SJCRH30 (cell line): Measurements from ENCODE around the gene CPNE8. TPM values are rescaled to one million over a fixed set of nuclear protein-coding genes. Genes with fewer than 3 reads are reported as not detected.

Source experiments
- DNase-seq, 2 experiments: peaks; one replicate each; pipeline ENCODE4 v3.0.0-alpha.2; 2015 to 2020
- H3K27ac ChIP-seq: fragments of 250-450 bp; sonication (Bioruptor Pico); 2 replicates; pipeline ENCODE4 v1.5.1; 2020; ENCODE audit warnings: mild to moderate bottlenecking, moderate library complexity
- H3K27me3 ChIP-seq: fragments of 250-450 bp; sonication (Bioruptor Pico); 2 replicates; pipeline ENCODE4 v1.5.1; 2020; ENCODE audit warnings: mild to moderate bottlenecking, moderate library complexity
- H3K36me3 ChIP-seq: fragments of 250-450 bp; sonication (Bioruptor Pico); 2 replicates; pipeline ENCODE4 v1.5.1; 2020; ENCODE audit warnings: mild to moderate bottlenecking, moderate library complexity
- H3K4me1 ChIP-seq: fragments of 250-450 bp; sonication (Bioruptor Pico); 2 replicates; pipeline ENCODE4 v1.5.1; 2020; ENCODE audit warnings: mild to moderate bottlenecking, moderate library complexity
- H3K4me3 ChIP-seq: fragments of 250-450 bp; sonication (Bioruptor Pico); 2 replicates; pipeline ENCODE4 v1.5.1; 2020; ENCODE audit warnings: mild to moderate bottlenecking, moderate library complexity
- H3K9me3 ChIP-seq: fragments of 250-450 bp; sonication (Bioruptor Pico); replicated peaks from 2 replicates; pipeline ENCODE4 v1.5.1; 2020; ENCODE audit warnings: mild to moderate bottlenecking, moderate library complexity
- total RNA-seq: library from RNA; depleted of rRNA; stranded (reverse); fragments of >200 nt; shearing (Covaris generic); gene quantifications from 2 replicates; pipeline ENCODE4 v1.2.3, GENCODE V29; 2014

CPNE8 gene
- total RNA-seq, 1 experiment from 2014 or later: not detected

DNA sequence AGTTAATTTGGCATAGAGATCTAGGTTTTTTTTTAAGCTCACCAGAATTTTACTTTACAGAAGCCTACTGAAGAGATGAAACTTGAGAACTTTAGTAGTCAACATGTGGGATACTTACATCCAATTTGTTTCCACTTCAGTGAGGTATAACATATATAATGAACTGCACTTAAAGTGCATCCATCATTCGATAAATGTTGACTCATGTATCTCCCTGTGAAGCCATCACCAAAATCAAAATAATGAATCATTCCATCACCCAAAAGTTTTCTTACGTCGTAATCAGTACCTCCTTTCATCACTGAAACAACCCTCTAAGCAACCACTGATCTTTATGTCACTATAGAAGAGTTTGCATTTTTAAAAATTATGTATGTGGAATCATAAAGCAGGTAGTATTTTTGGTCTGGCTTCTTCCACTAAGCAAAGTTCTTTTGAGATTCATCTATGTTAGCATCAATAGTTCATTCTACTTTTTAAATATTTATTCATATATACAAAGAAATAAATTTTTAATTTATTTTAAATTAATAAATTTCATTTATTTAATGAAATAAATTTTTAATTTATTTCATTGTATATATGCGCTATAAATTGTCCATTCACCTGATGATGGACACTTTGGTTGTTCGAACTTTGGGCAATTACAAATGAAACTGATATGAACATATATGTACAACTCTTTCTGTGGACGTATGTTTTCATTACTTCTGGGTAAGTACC, 2.0 kb upstream of the CPNE8 start:
- Histone ChIP-seq H3K4me1 (0 out of 2 replicates have a peak, but pooled peaks cover 5% of the 10 kb centered on the region), H3K27ac (no peak overlapping the region), H3K9me3 (no peaks in the 10 kb centered on the region), H3K4me3 (no peak overlapping the region; the same call in 1 of the 2 replicates), H3K36me3 (no peaks in the 10 kb centered on the region), H3K27me3 (no peaks in the 10 kb centered on the region)
- no peak for DNase-seq

DNA sequence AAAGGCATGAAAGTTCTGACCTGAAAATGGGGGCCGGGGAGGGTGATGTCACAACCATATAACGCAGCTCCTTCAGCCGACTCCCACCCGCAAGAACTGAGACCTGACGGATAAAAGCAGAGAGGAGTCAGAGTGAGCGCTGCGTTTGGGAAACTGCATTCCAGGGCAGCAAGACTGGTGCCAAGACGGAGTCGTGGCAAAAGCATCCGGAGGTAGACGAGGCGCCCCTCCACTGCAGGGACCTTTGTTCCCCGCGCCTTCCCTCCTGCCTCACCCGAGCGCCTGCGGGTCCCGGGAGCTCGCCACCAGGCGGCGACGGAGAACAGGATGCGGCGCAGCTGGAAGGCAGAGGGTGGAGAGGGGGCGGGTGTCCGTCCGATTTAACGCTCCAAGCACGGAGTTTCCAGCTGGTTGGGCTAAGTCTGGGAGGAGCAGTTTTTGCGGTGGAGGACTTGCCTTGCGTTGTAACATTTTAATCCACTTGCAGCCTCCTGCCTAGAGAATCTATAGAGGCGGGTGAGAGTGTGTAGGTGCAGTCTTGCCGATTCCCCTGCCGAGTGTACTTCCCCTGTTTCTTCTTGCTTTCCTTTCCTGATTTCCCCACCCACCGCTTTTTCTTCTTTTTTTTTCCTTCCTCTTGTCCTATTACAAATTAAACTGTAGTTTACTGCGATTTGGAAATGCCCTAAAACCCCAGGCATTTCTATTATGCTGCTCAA, 1.2 kb upstream of the CPNE8 start:
- Histone ChIP-seq H3K36me3 (no peaks in the 10 kb centered on the region), H3K27me3 (no peaks in the 10 kb centered on the region), H3K4me3 (peak overlapping the region; percentile 35), H3K4me1 (0 out of 2 replicates have a peak, but pooled peaks cover 5% of the 10 kb centered on the region), H3K27ac (no peak overlapping the region), H3K9me3 (no peaks in the 10 kb centered on the region)
- DNase-seq: peak; percentile 75 to 82

DNA sequence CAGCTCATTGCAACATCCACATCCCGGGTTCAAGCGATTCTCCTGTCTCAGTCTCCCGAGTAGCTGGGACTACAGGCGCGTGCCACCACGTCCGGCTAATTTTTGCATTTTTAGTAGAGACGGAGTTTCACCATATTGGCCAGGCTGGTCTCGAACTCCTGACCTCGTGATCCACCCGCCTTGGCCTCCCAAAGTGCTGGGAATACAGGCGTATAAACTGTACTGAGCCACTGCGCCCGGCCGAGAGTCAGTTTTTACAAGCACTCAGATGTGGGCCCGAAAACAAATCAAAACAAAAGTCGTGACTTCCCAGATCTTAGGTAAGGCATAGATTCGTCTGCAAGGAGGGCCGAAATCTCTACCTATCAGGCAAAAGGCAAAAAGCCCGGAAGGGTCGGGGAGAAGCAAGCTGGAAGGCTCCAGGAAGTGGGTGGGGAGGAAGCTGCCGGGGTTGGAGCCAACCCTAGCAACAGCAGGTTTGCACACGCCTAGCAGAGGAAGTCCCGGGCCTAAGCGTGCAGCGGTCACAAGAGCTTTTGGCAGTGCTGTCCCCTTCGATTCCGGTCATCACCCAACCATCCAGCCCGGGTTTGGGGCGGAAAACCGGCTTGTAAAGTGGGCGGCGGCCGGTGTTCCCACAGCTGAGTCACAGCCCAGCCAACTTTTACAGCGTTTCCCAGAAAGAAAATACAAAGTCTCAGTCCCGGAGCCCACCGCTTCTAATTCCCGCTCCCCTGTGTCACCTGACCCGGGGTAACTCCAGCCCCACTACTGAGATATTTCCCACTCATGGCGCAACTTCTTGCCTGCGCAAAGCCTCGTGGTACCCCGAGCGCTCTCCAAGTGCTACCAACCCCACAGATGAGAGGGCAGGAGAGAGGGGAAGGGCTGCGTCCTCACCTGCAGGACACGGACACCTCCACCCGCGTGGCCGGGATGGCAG, 583 bp downstream of the CPNE8 start:
- H3K27me3 ChIP-seq: no peaks in the 10 kb centered on the region
- H3K4me3 ChIP-seq: no peak overlapping the region
- H3K4me1 ChIP-seq: 0 out of 2 replicates have a peak, but pooled peaks cover 5% of the 10 kb centered on the region
- H3K27ac ChIP-seq: no peak overlapping the region
- no peaks in the 10 kb centered on the region for H3K36me3 ChIP-seq
- no peaks in the 10 kb centered on the region for H3K9me3 ChIP-seq
- DNase-seq: peak in 1 of 2 experiments; percentile 9

DNA sequence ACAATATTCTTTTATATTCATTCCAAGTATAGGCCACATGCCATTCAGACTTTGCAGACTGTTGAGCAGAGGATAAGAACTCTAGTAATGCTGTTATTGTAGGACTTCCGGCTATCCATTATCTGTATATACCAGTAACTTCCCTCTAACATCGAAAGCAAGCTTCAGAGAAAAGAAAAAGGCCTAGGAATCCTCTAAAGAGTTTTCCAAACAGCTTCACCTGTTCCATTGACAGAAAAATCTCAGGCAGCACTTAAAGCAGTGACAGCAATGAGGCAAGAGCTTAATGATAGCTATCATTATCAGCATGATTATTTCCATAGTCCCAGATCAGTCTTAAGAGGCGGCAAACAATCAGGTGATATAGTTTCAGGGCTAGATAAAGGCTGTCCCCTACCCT, 1.8 kb downstream of the CPNE8 start:
- no peak for DNase-seq
- Histone ChIP-seq H3K4me3 (no peak overlapping the region), H3K36me3 (no peaks in the 10 kb centered on the region), H3K27ac (no peak overlapping the region), H3K27me3 (no peaks in the 10 kb centered on the region), H3K9me3 (no peaks in the 10 kb centered on the region; the same call in 1 of the 2 replicates), H3K4me1 (0 out of 2 replicates have a peak, but pooled peaks cover 5% of the 10 kb centered on the region)

DNA sequence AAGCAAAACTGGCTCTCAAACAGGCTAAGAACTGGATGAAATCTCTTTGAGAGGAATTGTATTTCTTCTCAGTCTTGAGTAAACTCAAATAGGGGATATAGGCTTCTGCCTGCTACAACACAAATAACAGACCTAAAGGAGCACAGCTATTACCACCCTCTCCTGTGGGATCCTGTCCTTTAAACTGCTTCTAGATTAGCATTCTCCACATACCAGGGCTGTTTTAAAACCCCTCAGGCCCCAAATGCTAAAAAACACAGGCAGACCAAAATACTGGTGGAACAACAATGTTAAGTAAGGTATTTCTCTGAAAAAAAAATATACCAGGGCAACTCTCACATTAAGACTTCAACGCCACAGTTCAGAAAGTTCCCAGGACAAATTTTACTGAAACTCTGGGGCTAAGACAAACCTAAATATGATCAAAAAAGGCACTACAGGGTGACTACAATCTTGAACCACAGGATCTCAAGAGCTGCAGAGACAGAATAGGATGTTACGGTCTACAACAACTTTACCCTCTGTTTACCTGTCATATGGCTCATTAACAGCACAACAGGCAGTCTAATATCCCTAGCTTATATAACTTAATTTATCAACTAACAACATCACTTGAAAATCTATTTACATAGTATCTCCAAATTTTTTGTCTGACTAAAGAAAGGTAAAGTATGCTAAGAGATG, 7.2 kb downstream of the CPNE8 start:
- Histone ChIP-seq H3K9me3 (no peaks in the 10 kb centered on the region; the same call in 1 of the 2 replicates), H3K4me3 (no peak overlapping the region), H3K27ac (no peak overlapping the region), H3K36me3 (no peaks in the 10 kb centered on the region), H3K27me3 (0 out of 2 replicates have a peak, but pooled peaks cover 3% of the 10 kb centered on the region), H3K4me1 (no peaks in the 10 kb centered on the region)
- no peak for DNase-seq

DNA sequence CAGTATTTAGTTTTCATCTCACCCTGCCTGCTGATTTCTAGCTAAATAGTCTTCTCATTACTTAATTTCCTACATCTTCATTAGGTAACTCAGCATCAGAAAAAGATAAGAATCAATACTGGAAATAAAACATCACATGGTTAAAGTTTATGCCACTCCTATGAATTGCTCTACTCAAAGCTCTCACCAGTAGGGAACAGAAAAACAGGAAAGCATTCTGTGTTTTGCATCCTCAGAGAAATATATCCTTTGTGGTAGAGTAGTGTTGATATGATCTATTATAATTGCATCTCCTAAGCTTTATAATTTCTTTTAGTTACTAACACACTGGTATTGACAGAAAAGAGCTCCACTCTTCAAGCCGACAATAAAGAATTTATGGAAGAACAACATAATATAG, 9.9 kb downstream of the CPNE8 start:
- Histone ChIP-seq H3K4me1 (no peaks in the 10 kb centered on the region), H3K9me3 (no peaks in the 10 kb centered on the region; the same call in 1 of the 2 replicates), H3K36me3 (no peaks in the 10 kb centered on the region), H3K27ac (no peak overlapping the region), H3K4me3 (no peak overlapping the region), H3K27me3 (0 out of 2 replicates have a peak, but pooled peaks cover 3% of the 10 kb centered on the region)
- DNase-seq: no peak

DNA sequence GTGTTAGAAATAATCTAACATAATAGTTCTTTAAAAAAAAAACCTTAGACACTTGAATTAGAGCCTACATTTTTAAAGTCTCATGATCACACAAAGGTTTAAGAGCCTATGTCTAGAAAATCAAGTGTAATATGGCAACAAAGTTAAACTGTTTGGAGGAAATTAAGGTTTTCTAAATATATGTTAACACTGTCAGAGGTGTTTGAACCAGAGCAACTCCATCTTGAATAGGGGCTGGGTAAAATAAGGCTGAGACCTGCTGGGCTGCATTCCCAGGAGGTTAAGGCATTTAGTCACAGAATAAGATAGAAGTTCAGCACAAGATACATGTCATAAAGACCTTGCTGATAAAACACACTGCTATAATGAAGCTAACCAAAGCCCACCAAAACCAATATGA, 12.4 kb downstream of the CPNE8 start:
- Histone ChIP-seq H3K27ac (no peak overlapping the region), H3K27me3 (0 out of 2 replicates have a peak, but pooled peaks cover 3% of the 10 kb centered on the region), H3K9me3 (no peaks in the 10 kb centered on the region), H3K4me1 (no peaks in the 10 kb centered on the region), H3K4me3 (no peak overlapping the region), H3K36me3 (no peaks in the 10 kb centered on the region)
- DNase-seq: no peak

DNA sequence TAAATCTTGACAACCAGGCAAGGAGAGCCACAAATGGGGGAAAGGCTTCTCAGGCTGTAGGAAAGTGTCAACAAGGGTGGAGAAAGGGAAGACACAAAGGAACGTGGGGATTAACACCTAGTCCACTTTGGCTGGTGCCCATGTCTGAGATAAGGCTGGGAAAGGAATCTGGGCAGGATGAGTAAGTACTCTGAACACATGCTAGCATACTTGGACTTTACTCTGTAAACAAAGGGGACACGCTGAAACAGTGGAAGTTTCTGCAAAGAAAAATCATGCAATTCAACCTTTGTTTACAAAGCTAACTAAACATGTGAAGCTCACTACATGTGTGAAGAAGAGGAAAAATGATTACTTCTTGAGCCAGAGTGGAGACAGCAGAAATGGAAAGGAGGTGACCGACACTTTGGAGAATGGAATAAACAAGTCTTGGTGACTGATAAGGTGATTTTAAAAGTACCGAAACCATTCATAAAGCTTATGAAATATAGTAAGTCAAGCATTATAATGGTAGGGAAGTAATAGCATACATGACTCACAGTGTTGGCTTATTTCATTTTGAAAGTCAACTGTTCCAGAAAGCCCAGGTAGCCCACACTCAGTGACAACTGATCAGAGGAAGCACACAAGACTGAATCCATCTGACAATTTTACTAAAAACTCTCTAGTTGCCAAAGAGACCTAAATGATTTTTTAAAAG, 13.2 kb downstream of the CPNE8 start:
- Histone ChIP-seq H3K4me1 (no peaks in the 10 kb centered on the region), H3K9me3 (no peaks in the 10 kb centered on the region), H3K27me3 (0 out of 2 replicates have a peak, but pooled peaks cover 3% of the 10 kb centered on the region), H3K36me3 (no peaks in the 10 kb centered on the region), H3K4me3 (no peak overlapping the region), H3K27ac (no peak overlapping the region)
- DNase-seq: no peak

DNA sequence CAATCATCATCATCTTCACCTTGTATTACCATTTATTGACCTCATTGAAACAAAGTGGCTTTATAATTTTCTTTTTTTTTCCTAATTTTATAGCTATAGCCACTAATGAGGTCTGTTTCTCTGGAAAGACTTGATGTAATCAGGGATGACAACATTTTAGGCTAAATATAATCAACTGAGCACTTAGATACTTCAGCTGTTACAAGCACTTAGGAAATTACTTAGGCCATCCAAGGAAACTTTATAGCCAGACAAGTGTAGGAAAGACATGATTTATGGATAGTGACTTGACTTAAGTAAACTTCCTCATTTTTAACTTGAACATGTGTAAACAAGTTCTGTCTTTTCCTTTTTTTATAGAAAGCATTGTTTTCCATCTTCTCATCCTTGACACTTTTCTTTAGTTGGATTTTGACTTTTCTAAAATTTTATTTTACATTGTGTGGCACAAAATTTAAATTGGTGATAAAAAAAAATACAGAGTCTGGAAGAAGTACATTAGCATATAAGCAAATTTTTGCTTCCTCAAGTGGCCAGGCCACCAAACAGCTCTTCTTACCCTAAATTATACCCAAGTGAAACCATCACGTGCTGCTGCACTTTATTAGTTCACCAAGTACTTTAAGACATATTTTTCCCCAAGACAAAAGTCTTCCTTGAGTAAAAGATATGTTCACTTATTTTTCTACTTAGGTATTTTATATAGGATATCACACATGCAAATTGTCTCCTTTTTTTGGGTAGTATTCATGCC, 15.1 kb downstream of the CPNE8 start:
- Histone ChIP-seq H3K27me3 (0 out of 2 replicates have a peak, but pooled peaks cover 3% of the 10 kb centered on the region), H3K4me3 (no peak overlapping the region), H3K36me3 (no peaks in the 10 kb centered on the region), H3K27ac (no peak overlapping the region), H3K4me1 (no peaks in the 10 kb centered on the region), H3K9me3 (no peaks in the 10 kb centered on the region)
- no peak for DNase-seq

DNA sequence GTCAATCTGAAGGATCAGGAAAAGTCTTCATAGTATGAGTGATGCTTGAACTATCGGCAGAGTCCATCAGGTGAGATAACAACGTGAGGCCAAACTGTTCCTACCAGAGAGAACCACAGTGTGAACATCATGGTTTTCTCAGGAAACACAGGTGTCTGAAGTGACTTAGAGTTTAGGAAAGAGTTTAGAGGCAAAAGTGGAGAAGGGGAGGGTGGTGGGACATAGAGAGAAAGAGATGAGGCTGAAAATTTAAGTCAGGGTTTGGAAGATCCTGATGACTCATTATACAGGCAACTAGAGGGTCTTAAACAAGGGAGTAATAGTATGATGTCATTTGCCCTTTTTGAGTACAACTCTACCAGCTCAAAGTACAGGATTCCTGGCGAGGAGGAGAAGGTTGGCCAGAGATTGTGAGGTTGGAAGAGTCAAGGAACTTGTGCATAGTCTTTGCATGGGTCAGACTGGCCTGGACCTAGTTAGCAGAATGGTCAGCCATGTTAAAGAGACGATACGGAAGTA, 16.0 kb downstream of the CPNE8 start:
- Histone ChIP-seq H3K4me1 (no peaks in the 10 kb centered on the region), H3K4me3 (no peak overlapping the region), H3K9me3 (no peaks in the 10 kb centered on the region), H3K27me3 (no peaks in the 10 kb centered on the region), H3K36me3 (no peaks in the 10 kb centered on the region), H3K27ac (no peak overlapping the region)
- DNase-seq: no peak

DNA sequence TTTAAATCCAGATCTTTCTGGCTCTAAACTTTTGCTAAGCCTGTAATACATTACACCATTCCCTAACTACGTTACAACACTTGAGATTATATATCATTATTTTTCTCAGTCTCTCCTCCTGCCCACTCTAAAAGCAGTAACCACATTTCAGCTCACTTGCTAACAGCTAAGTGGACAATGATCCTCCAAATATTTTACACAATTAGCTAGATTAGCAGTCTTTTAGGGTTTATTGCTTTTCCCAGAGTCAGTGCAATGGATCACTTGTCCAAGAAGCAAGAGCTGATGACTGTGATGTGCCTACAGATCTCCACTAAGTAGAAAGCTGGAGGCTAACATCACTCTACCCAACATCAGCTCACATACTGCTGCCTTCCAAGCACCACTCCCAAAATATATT, 17.6 kb downstream of the CPNE8 start:
- Histone ChIP-seq H3K27ac (no peak overlapping the region), H3K9me3 (no peaks in the 10 kb centered on the region), H3K4me3 (no peak overlapping the region), H3K4me1 (no peaks in the 10 kb centered on the region), H3K36me3 (no peaks in the 10 kb centered on the region), H3K27me3 (no peaks in the 10 kb centered on the region)
- no peak for DNase-seq

DNA sequence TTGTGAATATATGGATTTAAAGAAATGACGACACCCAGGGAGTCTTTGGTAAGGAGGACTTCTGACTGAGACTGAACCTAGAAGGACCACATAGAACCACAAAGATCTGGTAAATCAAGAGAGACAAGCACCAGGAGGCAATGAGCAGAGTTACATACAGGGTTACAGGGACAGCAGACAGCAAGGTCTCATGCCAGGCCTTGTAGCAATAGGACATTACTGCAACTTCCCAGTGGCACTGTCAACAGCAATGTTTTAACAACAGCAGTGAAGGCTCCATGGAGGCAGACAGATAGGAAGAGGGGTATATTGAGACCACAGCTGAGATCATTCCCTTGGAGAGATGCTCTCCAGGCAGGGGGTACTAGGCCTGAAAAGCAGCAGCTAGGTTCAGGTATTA, 18.5 kb downstream of the CPNE8 start:
- DNase-seq: no peak
- H3K4me1 ChIP-seq: no peaks in the 10 kb centered on the region
- no peak overlapping the region for H3K4me3 ChIP-seq
- H3K36me3 ChIP-seq: no peaks in the 10 kb centered on the region
- H3K27ac ChIP-seq: no peak overlapping the region
- no peaks in the 10 kb centered on the region for H3K9me3 ChIP-seq
- H3K27me3 ChIP-seq: 0 out of 2 replicates have a peak, but pooled peaks cover 2% of the 10 kb centered on the region

DNA sequence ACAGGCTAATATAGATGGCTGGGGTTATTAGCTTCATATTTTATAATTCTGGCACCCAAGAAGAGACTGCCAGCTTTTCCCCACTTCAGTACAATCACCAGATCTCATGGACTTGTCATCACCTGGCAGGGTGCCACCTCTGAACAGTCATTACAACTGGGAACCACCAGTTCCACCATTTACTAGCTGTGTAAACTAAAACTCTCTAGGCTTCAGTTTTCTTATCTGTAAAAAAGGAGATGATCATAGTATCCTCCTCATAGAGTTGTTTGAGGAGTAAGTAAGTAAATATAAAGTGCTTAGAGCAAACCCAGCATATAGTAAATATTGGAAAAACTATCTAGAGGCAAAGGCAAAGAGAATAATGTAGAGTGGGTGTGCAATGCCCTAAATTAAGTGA, 19.3 kb downstream of the CPNE8 start:
- Histone ChIP-seq H3K27me3 (0 out of 2 replicates have a peak, but pooled peaks cover 2% of the 10 kb centered on the region), H3K4me3 (no peak overlapping the region), H3K27ac (no peak overlapping the region), H3K36me3 (no peaks in the 10 kb centered on the region), H3K4me1 (no peaks in the 10 kb centered on the region), H3K9me3 (no peaks in the 10 kb centered on the region)
- DNase-seq: peak; percentile 11 to 13
